ENCODE results near the gene FRMD3. TPM values are rescaled to one million over a fixed set of nuclear protein-coding genes. Genes with fewer than 3 reads are reported as not detected.
A peak's percentile ranks its signal among the peaks of the same experiment; 100 is the strongest.

The FRMD3 gene
- total RNA-seq, 8 experiments from 2014 or later: 1.3 to 34.4 (median 4.0) TPM

DNA sequence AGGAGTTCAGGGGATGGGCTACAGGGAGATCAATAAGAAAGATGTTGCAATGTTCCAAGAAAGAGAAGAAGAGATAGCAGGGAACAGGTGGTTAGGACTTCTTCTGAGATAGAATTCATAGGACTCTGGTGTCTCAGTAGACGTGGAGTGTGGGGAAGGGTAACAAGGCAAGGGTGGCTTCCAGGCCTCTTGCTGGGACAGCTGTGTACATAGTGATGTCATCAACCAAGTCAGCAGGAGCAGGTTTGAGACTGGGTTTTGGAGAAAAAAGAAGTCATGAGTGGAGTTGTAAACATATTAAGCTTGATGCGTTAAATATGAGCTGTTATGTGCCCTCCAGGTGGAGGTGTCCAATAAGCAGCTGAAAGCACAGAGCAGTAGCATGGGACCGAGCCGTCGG lies 263.4 kb downstream of the FRMD3 start:
- no peak for ATAC-seq (replicated peaks in 6 of 8)
- H3K4me3 ChIP-seq: no peak overlapping the region
- 82 to 100% (median 90%) methylated on average over 1 to 5 of the region's 5 CpGs; no CpG with 5 or more reads in 4 of the 10 experiments for WGBS, 10 experiments
- H3K4me1 ChIP-seq (replicated peaks in 1 of 2): no peaks in the 10 kb centered on the region
- in situ Hi-C loops (cut with MboI; ENCODE audit: low pct_unique_long_range_greater_than_20kb in 2 of 9, low sequenced_read_pairs in 9 of 9, unreplicated experiment in 9 of 9): no loop called here
- H3K27ac ChIP-seq: no peak overlapping the region

DNA sequence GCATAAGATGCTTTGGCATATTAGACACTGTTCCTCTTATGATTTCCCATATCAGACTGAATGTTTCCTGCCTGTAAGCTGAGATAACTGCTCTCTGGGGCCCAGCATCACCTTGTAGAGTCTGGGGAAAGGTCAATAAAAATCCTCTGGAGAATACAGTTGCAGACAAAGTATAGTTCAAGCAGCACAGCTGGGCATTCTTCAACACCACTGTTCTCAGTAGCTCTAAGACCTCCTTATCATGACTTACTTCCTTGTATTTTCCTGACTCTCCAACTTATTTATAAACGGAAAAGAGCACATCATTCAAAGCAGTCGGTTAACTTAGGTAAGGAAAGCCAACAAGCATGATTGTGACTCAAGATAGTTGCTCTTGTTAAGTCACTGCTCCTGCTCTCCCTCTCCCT lies 266.5 kb downstream of the FRMD3 start:
- H3K4me3 ChIP-seq: no peak overlapping the region
- 60 to 100% (median 85%) methylated on average over 1 to 2 of the region's 2 CpGs; no CpG with 5 or more reads in 6 of the 10 experiments for WGBS, 10 experiments
- H3K27ac ChIP-seq: no peak overlapping the region
- ATAC-seq (replicated peaks in 6 of 8): no peak
- peaks cover 0 to 5% of the 10 kb centered on the region in 2 donors for H3K4me1 ChIP-seq (replicated peaks in 1 of 2)
- in situ Hi-C loops (cut with MboI; ENCODE audit: low pct_unique_long_range_greater_than_20kb in 2 of 9, low sequenced_read_pairs in 9 of 9, unreplicated experiment in 9 of 9): no loop called here

DNA sequence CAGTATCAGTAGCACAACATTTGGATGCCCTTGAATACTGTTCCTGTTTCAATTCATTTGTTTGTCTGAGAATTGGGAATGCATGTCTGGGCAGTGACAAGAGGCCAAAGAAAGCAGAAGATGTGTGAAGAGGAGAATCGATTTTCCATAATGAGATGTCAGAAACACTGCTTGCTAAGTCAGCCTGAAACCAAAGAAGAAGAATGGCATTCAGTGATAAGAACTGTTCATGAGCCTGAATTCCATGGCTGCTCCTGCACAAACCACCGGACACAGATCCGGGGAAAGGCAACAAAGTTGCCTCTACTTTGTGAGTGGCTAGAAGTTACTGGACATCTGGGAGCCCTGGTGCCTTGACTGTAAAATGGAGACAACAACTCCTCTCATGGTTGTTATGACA lies 268.1 kb downstream of the FRMD3 start:
- in situ Hi-C loops (cut with MboI; ENCODE audit: low pct_unique_long_range_greater_than_20kb in 2 of 9, low sequenced_read_pairs in 9 of 9, unreplicated experiment in 9 of 9): no loop called here
- H3K4me3 ChIP-seq: no peak overlapping the region
- ATAC-seq (replicated peaks in 6 of 8): no peak
- H3K27ac ChIP-seq: no peak overlapping the region
- H3K4me1 ChIP-seq (replicated peaks in 1 of 2): peaks cover 0 to 9% of the 10 kb centered on the region in 2 donors
- WGBS, 10 experiments: 56 to 93% (median 79%) methylated on average over 1 to 3 of the region's 3 CpGs; no CpG with 5 or more reads in 3 of the 10 experiments

DNA sequence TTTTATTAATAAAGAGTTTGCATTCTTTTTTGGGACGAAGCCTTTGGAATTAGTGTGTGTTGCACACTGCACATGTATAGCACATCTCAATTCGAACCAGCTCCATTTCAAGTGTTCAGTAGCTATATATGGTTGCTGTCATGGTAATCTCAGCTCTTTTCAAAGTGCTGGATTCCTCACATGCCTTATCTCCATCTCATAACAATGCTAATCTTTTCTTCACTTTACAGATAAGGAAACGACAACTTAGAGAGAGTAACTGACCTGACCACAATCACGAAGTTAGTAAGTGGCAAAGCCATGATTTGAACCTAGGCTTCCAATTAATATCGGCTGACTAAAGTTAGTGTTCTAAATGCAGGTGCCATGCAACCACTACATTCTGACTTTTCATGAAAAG lies 270.5 kb downstream of the FRMD3 start:
- peaks cover 0 to 9% of the 10 kb centered on the region in 2 donors for H3K4me1 ChIP-seq (replicated peaks in 1 of 2)
- 65 to 94% (median 81%) methylated on average over 1 to 5 of the region's 5 CpGs for WGBS, 10 experiments
- in situ Hi-C loops (cut with MboI; ENCODE audit: low pct_unique_long_range_greater_than_20kb in 2 of 9, low sequenced_read_pairs in 9 of 9, unreplicated experiment in 9 of 9): no loop called here
- no peak overlapping the region for H3K4me3 ChIP-seq
- no peak for ATAC-seq (replicated peaks in 6 of 8)
- no peak overlapping the region for H3K27ac ChIP-seq

DNA sequence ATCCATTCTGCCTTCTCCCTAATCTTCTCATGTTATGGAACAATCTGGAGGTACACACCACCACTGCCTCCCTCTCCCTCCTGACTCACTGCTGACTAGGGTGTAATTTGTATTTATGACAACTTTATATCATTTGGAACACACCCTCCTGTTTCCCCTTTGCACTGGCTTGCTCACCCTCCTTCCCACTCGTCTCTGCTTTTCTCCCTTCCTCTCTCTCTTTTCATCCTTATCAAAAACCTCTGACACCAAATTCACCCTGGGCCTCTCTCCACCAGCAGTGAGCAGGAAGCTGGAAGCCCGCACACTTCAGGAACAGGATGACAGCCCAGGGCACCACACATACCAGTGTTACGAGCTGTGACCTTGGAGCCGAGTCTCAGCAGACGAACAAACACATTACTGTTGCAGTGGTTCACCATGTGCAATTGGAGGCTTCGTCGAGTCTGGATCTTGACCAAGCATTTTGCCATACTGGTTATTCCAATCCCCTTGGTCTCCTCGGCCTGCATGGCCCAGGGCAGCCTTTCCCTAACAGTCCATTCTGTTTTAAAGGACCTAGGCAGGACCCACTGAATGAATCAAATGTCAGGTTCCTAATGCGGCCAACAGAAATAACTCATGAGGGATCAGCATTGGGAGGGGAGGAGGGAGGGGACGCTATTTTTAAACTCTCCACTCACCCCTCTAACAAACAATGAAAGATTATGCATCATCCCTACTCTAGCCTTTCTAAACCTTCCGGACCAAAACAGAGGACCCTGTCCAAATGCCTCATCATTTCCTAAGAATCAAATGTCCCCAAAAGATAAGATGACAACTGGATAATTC lies 271.3 kb downstream of the FRMD3 start:
- WGBS, 10 experiments: 18 to 93% (median 82%) methylated on average over 3 to 7 of the region's 11 CpGs; no CpG with 5 or more reads in 4 of the 10 experiments
- peaks cover 0 to 9% of the 10 kb centered on the region in 2 donors for H3K4me1 ChIP-seq (replicated peaks in 1 of 2)
- peak overlapping the region in 1 of 2 donors; percentile 41 for H3K27ac ChIP-seq
- in situ Hi-C loops (cut with MboI; ENCODE audit: low pct_unique_long_range_greater_than_20kb in 2 of 9, low sequenced_read_pairs in 9 of 9, unreplicated experiment in 9 of 9): no loop called here
- H3K4me3 ChIP-seq: no peak overlapping the region
- ATAC-seq (replicated peaks in 6 of 8): peak; percentile 47 to 95 (median 77)

DNA sequence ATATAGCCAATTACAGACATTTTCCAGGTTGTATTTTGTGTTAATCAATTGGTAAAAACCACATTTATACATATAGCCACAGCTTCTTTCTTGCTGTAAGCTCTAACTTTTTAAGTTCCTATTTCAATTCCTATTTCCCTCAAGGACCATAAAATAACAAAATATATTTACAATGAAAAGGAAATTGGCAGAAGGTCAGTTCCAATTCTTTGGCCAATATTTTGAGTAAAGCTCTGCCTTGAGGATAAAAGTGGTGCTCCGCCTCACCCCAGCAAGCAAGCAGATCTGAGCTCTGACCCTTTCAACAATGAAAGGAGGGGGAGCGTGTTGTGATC lies 271.9 kb downstream of the FRMD3 start:
- Histone ChIP-seq H3K4me3 (no peak overlapping the region), H3K27ac (no peak overlapping the region), H3K4me1 (replicated peaks in 1 of 2) (peaks cover 0 to 9% of the 10 kb centered on the region in 2 donors)
- ATAC-seq (replicated peaks in 6 of 8): no peak
- in situ Hi-C loops (cut with MboI; ENCODE audit: low pct_unique_long_range_greater_than_20kb in 2 of 9, low sequenced_read_pairs in 9 of 9, unreplicated experiment in 9 of 9): no loop called here
- WGBS, 10 experiments: 0 to 100% (median 40%) methylated on average over 1 to 2 of the region's 2 CpGs; no CpG with 5 or more reads in 3 of the 10 experiments

DNA sequence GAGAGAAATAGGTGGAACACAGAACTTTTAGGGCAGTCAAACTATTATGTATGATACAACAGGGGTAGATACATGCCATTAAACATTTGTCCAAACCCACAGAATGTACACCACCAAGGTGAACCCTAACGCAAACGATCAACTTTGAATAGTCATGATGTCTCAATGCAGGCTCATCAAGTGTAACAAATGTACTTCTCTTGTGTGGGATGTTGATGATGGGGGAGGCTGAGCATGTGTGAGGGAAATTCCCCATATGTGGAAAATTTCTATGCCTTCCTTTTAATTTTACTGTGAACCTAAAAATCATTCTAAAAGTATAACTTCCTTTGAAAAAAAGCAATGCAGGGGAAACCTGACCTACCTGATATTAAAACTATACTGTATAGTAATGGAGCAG lies 273.9 kb downstream of the FRMD3 start:
- peaks cover 0 to 9% of the 10 kb centered on the region in 2 donors for H3K4me1 ChIP-seq (replicated peaks in 1 of 2)
- in situ Hi-C loops (cut with MboI; ENCODE audit: low pct_unique_long_range_greater_than_20kb in 2 of 9, low sequenced_read_pairs in 9 of 9, unreplicated experiment in 9 of 9): no loop called here
- H3K4me3 ChIP-seq: no peak overlapping the region
- WGBS, 10 experiments: 75 to 100% (median 88%) methylated on average over 1 to 2 of the region's 2 CpGs; no CpG with 5 or more reads in 4 of the 10 experiments
- no peak for ATAC-seq (replicated peaks in 6 of 8)
- H3K27ac ChIP-seq: no peak overlapping the region

DNA sequence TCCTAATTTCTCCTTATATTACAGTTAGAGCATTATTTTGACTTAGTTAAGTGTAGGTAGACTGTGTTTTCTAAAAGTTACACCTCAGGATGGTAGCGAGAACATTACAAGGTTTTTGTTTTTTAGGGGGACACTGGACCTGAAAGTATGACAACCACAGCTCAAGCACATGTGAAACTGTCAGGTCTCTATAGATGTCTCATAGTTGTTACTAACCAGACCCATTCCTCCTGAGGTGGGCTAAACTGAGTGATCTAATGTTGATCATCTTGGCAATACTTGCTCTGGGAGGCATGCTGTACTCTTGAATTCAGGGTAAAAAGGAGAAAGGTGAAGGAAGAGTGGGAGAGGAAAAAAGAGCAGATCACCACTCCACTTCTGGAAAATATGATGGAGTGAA lies 278.6 kb downstream of the FRMD3 start:
- ATAC-seq (replicated peaks in 6 of 8): no peak
- WGBS, 10 experiments: 86 to 100% (median 100%) methylated on average over 1 of the region's 1 CpG; no CpG with 5 or more reads in 5 of the 10 experiments
- Histone ChIP-seq H3K4me3 (no peak overlapping the region), H3K27ac (no peak overlapping the region), H3K4me1 (replicated peaks in 1 of 2) (no peaks in the 10 kb centered on the region)
- in situ Hi-C loops (cut with MboI; ENCODE audit: low pct_unique_long_range_greater_than_20kb in 2 of 9, low sequenced_read_pairs in 9 of 9, unreplicated experiment in 9 of 9): no loop called here

DNA sequence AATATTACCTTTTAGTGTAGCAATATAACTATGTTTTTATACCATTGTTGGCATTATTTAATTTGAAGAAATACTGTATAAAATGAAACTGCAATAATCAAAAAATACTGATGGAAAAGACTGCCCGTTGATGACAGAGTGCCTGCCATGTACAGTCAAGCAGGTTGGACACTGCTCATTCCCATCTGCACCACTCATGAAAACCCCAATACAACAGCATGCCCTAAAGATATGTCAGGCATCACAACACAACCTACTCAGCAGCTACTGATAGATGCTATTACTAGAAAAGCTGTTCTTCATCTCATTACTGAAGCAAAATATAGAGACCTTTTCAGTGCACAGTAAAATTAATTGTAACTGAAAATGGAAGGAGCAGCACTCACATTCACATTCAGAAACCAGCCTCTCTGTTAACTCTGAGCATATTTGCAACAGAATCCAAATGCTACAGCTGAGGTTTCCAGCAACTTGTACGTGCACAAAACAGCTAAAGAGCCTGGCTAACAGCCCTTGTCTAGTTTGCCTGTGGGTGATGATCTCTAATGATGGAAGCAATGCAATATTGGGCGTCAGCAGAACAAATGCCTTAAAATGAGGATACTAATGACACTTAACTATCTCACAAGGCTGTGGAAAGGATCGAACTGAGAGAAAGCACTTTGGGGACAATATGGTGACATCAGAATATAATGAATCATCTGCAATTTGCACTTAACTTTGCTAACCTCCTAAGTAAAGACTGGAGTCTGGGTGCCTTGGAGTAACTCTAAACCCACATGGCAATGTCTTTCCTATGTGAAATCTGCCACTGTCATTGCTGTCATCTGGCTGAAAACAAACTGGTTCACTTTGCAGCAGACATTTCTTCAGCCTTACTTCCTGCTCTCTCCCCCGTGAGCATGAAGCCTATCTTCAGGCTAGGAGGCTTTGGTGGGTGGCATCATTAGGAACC lies 280.0 kb downstream of the FRMD3 start:
- Histone ChIP-seq H3K4me1 (replicated peaks in 1 of 2) (no peaks in the 10 kb centered on the region), H3K4me3 (no peak overlapping the region), H3K27ac (no peak overlapping the region)
- 0 to 91% (median 78%) methylated on average over 1 to 5 of the region's 5 CpGs; no CpG with 5 or more reads in 1 of the 10 experiments for WGBS, 10 experiments
- peak in 3 of 8 experiments; percentile 50 to 67 (median 52) for ATAC-seq (replicated peaks in 6 of 8)
- in situ Hi-C loops (cut with MboI; ENCODE audit: low pct_unique_long_range_greater_than_20kb in 2 of 9, low sequenced_read_pairs in 9 of 9, unreplicated experiment in 9 of 9): no loop called here

DNA sequence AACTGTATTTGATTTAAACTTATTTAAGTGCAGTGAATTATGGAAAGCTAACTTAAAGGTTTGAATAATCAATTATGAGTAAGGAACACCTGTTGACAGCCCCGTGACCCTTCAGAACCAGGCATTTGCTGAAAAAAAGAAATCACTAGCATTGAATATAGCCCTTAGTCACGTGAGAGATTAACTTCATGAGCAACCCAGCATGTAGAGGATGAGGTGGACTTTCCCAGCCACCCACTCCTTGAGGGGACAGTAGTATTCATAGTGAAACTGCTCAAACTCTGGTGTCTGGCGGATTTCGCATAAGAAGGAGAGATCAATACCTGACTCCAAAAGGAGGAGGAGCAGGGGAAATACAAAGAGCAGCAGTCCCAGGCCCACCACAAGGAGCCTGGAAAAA lies 290.5 kb downstream of the FRMD3 start:
- ATAC-seq (replicated peaks in 6 of 8): no peak
- 76 to 100% (median 88%) methylated on average over 1 to 4 of the region's 4 CpGs; no CpG with 5 or more reads in 2 of the 10 experiments for WGBS, 10 experiments
- H3K4me1 ChIP-seq (replicated peaks in 1 of 2): no peaks in the 10 kb centered on the region

DNA sequence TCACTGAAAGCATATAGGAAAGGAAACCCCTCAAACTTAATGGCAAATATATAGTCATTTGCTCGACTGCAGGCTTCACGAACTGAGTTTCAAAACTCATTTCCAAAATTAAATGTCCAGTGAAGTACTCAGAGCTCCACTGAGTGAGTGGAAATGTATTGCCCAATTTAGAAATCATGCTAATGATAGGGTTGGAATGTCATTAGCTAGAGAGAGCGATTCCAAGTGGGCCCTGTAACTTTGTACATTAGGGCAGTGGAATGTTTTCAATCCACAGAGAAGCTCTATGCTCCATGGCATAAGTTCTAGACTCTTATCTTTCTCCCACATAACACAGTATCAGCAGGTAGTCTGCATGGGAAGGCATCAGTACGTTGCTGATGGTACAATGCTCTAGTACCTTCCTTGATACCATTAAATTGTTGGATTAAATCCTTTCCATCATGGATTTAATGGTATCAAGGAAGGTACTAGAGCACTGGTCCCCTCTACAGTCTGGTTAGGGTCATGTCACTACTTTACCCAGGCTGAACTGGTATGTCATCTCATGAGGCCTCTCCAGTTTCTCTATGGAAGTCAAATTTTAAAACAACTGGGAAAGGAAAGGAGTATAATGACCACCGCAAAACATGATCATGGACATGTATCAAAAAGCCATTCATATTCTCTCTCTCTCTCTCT lies 292.1 kb downstream of the FRMD3 start:
- 57 to 100% (median 87%) methylated on average over 1 to 5 of the region's 5 CpGs for WGBS, 10 experiments
- Histone ChIP-seq H3K27ac (no peak overlapping the region), H3K4me3 (no peak overlapping the region), H3K4me1 (replicated peaks in 1 of 2) (no peaks in the 10 kb centered on the region)
- ATAC-seq (replicated peaks in 6 of 8): no peak
- in situ Hi-C loops (cut with MboI; ENCODE audit: low pct_unique_long_range_greater_than_20kb in 2 of 9, low sequenced_read_pairs in 9 of 9, unreplicated experiment in 9 of 9): no loop called here

More for the DNA sequence above, 290.5 kb downstream of the FRMD3 start:
- Histone ChIP-seq H3K27ac (no peak overlapping the region), H3K4me3 (no peak overlapping the region)
- in situ Hi-C loops (cut with MboI; ENCODE audit: low pct_unique_long_range_greater_than_20kb in 2 of 9, low sequenced_read_pairs in 9 of 9, unreplicated experiment in 9 of 9): no loop called here

DNA sequence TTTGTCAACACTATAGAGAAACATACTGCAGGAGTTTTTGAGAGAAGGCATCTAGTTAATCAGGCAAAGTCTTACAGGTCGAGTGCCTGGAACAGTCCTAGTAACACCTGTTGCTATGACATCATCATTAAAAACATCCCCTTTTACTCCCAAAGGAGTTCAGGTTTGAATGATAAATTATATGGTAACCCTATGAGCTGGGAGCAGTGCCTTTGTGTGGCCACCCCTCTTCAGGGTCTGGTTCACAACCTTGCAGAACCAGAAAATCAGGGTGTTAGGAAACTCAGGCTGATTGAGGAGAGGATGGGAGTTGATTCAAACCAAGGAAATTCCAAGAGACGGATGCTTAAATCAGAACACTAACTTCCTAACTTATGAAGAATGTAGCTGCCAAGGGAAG lies 296.1 kb downstream of the FRMD3 start:
- 38 to 100% (median 80%) methylated on average over 1 to 2 of the region's 2 CpGs; no CpG with 5 or more reads in 3 of the 10 experiments for WGBS, 10 experiments
- H3K27ac ChIP-seq: no peak overlapping the region
- H3K4me1 ChIP-seq (replicated peaks in 1 of 2): peaks cover 0 to 3% of the 10 kb centered on the region in 2 donors
- in situ Hi-C loops (cut with MboI; ENCODE audit: low pct_unique_long_range_greater_than_20kb in 2 of 9, low sequenced_read_pairs in 9 of 9, unreplicated experiment in 9 of 9): no loop called here
- ATAC-seq (replicated peaks in 6 of 8): no peak
- no peak overlapping the region for H3K4me3 ChIP-seq
